Pulmonary artery endothelial cell (primary cell): ENCODE data around the gene TCERG1L. TPM values are rescaled to one million over a fixed set of nuclear protein-coding genes. Genes with fewer than 3 reads are reported as not detected.

ENCODE experiments used
- DNase-seq: peaks from one replicate; pipeline ENCODE4 v3.0.0-alpha.2; 2011; ENCODE audit warnings: low read depth, low spot score
- total RNA-seq: library from RNA; depleted of rRNA; stranded (reverse); fragments of >200 nt; gene quantifications from 2 replicates; pipeline ENCODE4 v1.2.3, GENCODE V29; 2014

Gene TCERG1L
- total RNA-seq, 1 donor from 2014 or later = not detected

DNA sequence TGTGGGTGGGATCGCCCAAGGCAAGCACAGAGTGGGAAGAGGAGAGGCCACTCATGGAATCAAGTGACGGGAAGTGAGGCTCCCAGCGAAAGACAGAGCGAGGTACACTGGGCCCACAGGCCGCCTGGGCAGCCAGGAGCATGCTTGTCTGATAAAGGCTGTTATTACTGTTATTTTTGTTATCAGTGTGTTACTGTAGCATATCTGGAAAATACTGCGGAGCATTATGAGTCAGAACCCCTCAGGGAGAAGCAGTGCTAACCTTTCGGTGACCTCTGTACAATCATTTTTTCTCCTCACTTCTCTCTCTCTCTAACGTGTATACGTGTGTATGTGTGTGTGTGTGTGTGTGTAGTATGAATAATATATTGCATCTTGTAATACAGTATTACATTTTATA is 3.8 kb upstream of the TCERG1L start:
- DNase-seq = no peak

DNA sequence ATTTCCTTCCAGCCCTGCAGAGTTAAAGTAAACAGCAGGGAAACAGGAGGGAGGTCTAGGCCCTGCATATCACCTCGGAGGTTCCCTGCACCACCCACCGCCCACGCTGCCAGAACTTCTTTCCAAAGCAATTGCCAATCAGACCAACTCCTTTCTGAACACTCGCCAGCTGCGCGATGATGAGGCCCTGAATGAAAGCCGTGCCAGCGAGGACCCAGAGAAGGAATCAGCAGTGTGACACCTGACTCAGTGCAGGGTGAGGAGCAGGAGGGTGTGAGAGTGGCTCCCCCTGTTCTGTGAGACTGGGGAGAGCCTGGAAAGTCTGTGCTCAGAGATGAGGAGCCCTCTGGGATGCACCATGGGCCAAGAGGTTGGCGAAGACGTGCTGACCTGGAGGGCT is 3.3 kb upstream of the TCERG1L start:
- DNase-seq = no peak

DNA sequence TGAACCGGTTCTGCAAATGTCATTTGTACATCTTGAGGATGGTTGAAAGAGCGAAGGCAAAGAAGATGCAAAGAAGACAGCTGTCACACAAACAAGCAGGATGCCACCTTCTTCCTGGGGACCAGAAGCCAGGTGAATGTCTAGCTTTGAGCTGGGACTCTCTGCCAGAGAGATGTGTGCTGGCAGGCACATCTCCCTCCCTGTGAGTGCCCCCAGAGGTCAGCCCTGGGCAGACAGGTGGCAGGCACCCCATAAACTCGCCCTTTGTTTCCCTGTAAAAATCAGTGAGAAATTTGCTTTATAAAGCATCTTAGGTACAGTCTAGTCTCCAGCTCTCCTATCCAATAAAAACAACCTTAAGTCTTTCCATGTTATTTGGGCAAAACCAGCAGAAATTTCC is 2.6 kb upstream of the TCERG1L start:
- DNase-seq = no peak

DNA sequence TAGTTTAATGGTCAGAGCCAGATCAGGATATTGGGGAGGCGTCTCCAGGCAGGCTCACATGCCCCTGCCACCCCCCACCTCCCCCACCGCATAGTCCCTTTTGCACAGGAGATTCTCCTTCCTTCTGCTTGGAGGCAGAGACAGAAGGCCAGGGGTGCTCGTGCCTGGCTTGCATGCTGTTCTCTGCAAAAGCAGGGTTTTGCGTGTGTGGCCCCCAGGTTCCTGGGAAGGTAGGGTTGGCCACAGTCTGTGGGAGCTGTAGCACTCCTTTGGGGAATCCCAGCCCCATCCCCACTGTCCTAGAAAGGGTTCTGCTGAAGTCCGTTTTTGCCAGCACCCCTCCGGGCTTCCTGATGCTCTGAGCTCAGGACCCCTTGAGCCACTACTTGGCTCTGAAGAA is 1.9 kb upstream of the TCERG1L start:
- no peak for DNase-seq

DNA sequence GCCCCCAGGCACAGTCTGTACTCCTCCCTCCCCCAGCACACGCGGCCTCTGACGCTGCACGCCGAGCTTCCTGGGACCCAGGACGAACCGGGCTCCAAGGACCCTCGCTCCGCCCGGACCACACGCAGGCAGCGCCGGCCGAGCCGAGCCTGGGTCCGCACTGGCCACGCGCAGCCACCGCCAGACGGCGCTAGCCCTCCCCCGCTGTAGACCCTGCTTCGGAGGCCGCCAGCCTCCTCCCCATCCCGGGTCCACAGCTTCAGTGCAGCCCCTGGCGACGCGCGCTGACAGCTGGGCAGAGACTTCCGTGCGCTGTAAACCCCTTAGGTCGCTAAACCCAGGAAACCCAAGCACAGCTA is 936 bp upstream of the TCERG1L start:
- no peak for DNase-seq

DNA sequence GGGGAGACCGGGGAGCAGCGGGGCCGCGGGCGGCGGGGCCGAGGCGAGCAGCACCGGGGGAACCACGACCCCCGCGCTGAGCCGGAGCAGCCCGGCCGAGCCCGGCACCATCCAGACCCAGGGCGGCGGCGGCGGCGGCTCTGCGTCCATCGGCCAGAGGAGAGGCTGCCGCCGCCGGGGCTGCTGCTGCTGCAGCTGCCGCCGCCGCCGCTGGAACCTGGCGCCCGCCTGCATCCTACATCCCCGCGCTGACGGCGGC is 190 bp downstream of the TCERG1L start:
- DNase-seq = no peak

DNA sequence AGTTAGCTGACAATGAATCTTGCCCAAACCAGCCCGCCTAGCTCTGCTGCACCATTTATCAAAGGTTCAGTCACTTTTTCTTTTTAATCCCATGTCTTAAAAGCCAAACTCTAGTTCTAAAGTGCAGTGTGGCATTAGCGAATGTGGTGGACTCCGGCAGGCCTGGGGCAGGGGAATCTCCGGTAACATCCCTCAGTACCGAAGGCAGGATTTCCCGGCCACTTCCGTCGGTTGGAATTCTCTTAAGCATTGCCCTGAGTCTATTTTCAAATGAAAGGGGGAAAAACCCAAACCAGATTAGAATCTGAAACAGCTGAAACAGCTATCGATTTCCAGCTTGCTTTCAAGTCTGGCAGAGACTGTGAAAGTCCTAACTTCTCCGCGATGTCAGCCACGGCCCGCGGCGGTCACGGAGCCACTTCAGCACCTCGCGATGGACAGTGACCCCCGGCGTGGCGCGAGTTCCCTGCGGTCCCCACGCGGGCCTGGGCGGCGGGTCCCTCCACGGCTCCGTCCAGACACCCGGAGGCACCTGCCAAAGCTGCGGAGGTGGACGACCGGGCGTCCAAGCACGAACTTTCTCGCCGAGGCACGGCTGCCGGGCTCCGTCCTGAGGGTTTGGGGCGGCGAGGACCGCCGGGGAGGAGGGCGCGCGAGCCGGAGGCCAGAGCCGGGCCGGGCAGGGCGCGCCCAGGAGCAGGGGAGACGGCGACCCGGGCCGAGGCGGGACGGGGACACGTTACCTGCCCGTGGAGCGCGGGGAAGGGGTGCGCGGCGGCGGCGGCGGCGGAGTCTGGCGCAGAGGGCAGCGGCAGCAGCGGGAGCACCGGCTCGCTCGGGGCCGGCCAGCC is 745 bp downstream of the TCERG1L start:
- no peak for DNase-seq

DNA sequence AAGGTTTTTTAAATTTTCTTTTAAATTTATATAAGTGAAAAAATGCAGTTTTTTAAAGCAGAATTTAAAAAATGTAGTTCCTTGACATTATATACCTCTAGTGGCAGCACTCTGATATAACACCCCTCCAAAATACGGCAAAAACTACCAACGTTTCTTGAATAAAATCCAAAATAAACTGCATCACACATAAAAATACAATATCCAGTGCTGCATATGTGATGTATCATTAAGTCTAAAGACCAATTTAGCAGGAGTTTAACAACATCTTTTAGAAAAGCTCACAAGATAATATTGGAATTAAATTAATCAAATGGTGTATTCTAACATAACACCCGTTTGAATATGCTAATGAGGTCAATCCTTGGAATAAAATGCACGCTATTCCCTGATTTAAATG is 1.4 kb downstream of the TCERG1L start:
- no peak for DNase-seq

DNA sequence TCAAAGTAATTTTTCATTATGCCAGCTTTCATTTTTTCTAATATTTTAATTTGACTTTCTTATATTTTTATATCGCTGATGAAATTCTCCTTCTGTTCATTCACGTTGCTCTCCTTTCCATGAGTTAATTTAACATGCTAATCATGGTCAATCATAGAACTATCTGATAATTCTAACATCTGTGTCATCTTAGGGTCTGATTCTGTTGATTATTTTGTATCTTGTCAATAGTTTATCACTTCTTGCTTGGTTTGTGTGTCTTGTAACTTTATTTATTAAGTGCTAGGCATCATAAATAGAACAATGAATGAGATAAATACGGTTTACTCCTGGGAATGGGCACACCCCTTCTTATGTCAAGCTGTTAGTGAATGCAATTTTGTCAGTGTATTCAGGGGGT is 11.0 kb downstream of the TCERG1L start:
- DNase-seq = no peak

DNA sequence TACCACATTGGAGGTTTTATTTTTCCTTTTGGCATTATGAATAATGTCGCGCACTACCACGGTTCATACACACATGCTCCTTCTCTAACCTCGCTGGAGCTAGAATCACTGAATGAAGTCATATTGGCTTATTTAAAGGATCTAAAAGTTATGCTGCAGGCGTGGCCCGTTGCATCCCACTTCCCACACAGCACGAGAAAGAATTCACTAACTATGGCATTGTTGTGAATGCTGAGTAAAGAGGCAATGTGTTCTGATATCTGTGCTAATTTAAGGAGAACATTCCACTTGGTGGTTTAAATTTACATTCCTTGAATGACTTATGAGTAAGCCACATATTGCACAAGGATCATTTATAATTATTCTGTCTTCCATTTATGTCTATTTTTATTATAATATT is 20.7 kb downstream of the TCERG1L start:
- DNase-seq = no peak

DNA sequence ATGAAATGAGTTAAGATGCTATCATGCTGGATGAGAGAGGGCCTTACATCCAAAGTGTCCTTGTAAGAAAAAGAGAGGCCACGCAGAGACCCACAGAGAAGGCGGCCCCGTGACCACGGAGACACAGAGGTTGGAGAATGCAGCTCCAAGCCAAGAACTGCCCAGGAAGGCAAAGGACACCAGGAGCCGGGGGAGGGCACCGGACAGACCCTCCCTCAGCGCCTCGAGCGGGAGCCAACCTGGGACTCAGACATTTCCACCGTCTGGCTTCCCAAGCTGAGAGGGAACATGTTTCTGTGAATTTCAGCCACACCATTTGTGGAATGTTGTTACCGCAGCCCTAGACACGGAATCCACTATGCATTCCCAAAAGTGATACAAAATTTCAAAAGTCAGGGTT is 22.9 kb downstream of the TCERG1L start:
- DNase-seq = no peak

DNA sequence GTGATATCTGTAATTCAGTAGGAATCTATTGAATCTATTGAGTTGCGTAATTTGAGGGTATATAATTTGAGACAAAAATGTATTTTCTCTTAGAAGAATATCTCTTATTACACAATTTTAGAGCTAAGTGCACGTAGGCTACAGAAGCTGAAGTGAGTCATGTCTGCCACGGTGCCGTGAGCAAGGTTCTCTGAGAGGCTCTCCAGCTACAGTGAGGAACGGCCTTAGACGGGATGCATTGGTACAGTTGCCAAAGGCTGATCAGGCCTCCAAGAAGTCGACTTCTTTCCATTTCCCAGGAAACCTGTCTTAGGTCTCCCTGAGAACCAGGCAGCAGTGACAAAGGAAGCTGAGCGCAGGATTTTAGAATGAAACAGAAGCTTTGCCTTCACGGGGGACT is 28.6 kb downstream of the TCERG1L start:
- no peak for DNase-seq

DNA sequence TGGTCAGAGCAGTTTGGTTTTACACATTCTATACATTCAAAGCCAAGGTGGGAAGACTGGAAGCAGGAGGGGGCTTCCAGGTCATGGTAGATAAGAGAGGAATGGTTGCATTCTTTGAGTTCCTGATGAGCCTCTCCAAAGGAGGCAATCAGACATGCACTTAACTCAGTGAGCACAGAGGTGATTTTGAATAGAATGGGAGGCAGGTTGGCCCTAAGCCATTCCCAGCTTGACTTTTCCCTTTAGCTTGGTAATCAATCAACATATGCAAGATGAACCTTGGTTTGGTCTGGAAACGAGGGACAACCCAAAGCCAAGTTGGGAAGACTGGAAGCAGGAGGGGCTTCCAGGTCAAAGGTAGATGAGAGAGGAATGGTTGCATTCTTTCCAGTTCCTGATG is 31.4 kb downstream of the TCERG1L start:
- DNase-seq = no peak

DNA sequence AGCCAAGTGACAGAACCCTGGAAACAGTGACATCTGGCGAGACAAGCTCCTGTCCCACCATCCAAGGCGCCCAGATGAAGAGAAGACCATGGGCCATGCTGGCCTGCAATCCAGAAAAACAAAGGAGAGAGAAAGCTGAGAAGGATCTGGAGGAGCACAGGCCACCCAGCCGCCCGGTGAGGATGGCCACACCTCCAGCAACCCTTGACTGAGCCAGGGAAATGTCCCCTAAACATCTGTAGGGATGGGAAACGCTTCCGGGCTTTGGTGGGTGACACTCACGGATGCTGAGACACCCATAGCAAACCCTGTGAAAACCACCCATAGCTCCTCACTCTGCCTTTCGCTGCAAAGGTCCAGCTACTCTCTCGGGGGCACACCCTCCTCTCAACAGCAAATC is 32.0 kb downstream of the TCERG1L start:
- no peak for DNase-seq

DNA sequence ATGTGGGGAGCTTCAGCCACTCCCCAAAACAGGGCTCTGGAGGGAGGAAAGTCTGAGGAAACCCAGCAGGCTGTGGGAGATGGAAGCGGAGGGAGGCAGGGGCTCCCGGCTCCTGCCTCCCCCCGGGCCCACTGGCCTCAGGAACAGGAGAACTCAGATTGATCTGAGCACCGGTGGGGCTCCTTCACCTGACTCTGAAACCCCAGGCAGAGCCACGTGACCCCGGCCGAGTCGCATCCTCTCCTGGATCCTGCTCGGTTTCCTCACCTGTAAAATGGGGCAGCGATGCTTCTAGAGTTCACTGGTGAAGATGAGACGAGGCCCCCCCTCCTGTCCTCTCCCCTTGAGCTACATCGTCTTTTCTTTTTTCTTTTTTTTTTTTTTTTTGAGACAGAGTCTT is 33.6 kb downstream of the TCERG1L start:
- DNase-seq = no peak

DNA sequence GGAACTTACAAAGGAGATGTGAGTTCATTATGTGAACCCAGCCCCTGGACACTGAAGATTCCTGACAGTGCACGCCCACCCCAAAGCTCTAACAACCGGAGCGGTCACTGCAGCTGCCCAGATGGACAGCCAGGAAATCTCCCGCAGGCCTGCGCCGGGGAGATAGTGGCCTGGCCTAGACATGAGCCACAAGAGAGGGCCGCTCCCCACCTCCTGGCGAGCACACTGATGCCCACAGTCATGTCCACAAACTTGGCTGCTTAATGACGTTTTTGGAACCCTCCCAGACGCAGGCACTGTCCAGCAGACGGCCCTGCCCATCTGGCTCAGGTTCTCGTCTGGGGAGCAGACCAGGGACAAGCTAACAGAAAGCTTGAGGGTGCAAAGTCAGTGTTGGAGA is 34.2 kb downstream of the TCERG1L start:
- no peak for DNase-seq

DNA sequence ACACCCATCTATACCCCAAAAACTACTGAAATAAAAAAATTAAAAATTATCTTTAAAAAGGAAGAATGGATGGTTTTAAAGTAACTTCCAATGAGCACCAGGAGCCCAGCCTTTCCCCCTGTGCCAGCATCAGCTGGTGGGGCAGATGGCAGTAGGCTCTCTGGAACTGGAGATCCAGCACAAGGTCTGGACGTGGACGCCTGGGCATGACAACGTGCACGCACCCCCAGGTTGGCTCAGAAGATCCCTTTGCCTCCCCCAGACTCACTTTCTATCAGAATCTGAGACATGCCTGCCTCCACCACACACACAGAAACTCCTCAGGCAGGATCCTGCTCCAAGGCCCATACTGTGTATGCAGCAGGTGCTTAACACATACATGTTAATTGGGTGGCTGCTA is 35.8 kb downstream of the TCERG1L start:
- no peak for DNase-seq

DNA sequence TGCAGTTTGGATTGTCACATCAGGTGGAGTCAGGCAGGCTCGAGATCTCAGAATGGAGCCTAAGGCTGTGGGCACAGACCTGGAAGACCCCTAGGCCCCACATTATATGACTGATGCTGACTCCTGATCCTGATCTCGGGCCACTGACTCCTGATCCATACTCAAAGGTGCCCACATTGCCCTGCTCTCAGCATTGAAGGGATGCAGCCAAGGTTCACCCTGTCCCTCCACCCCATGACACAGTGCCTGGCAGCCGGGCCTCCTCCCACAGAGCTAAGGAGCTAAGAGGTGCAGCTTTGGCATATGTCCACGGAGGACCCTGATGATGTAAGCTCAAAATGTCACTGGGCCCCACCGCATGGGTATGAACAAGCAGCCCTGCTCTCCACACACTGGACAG is 36.6 kb downstream of the TCERG1L start:
- DNase-seq = no peak

DNA sequence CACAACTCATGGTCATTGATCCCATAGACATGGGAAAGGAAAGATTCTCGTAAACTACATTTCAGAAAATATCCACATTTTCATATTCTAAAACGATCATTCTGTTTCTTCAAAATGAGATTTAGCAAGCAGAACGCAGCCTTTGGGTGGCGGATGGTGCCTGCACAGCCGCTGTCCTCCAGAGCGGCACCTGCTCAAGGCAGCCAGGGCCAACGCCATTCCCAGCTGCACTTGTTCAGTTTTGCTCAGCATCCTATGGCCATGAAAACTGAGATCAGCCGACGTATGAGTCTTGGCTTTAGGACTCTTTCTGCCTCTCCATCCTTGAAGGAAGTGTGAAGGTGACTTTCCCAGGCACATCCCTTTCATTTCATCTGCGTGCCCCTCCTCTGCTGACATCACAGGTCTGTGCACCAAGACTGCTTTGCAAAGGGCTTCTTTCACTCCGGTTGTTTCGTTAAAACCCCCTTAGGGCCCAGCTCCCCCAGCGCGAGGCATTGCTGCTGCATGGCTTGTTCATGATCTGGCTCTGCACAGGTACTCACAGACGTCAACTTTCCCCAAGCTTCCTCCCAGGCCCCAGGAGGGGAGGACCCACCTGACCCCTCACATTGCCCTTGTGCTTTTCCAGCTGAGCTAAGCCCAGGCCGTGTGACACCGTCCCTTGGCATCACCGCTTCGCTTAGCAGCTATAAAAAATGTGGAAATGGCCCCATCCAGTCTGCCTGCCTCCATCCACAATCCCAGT is 37.2 kb downstream of the TCERG1L start:
- no peak for DNase-seq

DNA sequence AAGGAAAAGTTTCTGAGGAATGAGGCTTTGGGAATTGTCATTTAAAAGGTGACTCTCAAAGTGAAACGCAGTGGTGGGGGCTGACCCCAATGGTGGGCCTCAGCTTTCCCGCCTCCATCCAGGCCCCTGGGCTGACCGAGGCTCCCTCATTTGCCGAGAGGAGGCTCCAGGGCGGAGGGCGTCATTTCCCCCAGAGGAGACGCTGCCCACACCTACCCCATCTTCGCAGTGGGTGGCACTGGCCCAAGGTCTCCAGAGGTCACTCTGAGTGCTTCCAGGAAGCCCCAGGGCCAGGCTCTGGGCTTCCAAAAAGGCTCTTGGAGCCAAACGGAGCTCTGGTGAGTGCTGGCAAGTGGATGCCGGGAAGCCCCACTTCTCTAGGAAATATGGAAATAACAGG is 38.0 kb downstream of the TCERG1L start:
- no peak for DNase-seq

DNA sequence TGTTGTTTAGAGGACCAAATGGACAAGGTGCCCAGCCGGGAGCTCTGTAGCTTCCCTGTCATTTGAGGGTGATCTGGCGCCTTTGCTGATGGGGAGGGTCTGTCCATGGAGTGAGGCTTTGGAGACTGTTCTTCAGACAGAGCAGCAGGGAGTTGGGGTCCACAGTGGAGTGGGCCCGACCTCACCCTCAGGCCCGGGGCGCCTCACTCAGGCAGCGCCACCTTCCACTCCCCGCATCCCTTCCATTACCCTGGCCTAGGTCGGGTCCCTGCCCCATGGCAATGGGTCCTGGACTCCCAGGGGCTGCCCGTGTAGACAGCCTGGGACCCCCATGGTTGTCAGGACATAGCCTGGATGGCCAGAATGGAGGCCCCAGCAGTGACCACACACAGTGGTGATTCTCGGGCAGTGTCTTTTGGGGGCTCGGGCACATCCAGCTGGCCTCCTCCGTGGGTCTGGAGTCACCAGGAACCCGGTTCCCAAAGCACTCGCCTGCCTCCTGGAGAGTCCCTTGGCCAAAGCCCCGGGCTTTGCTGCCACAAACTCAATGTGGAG is 38.5 kb downstream of the TCERG1L start:
- no peak for DNase-seq

DNA sequence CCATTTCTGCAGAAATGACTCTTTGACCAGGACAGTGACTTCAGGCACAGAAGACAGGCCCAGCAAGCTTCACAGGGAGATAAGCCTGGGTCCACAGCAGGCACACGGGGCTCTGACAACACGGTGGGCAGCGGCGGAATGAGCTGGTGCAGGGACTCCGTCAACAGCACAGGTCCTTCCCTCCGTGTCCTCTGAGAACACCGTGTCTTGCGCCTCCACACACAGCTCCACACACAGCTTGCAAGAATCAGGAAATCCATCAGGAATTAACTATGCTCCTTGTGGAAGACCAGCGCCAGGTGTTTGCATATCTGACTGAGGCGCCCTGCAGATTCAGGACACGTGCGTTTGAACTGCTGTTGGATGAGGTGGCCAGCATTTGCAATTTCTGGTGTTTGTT is 39.6 kb downstream of the TCERG1L start:
- DNase-seq = no peak

DNA sequence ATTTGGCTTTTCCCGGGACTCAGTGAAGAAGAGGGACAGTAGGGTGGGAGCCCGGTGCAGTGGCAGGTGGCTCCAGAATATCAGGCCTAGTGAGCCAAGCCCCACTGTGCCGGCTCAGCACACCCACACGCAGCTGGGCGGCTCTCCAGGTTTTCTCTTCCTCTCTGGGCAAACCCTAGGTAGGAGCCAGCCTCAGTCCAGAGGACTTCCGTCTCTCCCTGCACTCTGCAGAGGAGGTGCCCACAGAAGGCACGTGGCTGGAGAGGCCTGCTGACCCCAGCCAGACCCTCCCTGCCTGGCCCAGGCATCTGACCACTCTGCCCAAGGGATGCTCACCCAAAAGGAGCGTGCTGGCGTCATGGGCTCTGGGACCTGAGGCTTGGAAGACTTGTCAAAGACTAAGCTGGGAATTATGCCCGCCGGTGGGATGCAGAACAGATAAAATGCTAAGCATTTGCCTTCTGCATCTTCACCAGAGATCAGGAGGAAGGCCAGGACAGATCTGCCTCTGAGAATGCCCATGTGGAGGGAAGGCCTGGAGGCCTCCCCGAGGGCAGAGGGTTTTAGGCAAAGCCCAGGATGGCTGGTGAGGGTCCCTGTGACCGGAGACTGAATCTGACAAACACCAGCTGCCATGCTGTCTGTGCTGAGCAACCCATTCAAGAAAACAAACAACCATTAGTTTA is 40.2 kb downstream of the TCERG1L start:
- no peak for DNase-seq
